Hepatic stellate cell (primary cell): ENCODE measurements around the gene DYNC1LI2.
"Not testable (repeated sequence)": the region's sequence is repeated elsewhere in the genome, so short reads cannot be mapped to it uniquely, and the experiment has no call there.

Experiments used
- DNase-seq: peaks from one replicate; pipeline ENCODE4 v3.0.0; 2011; ENCODE audit warnings: low spot score

DYNC1LI2 gene

DNA sequence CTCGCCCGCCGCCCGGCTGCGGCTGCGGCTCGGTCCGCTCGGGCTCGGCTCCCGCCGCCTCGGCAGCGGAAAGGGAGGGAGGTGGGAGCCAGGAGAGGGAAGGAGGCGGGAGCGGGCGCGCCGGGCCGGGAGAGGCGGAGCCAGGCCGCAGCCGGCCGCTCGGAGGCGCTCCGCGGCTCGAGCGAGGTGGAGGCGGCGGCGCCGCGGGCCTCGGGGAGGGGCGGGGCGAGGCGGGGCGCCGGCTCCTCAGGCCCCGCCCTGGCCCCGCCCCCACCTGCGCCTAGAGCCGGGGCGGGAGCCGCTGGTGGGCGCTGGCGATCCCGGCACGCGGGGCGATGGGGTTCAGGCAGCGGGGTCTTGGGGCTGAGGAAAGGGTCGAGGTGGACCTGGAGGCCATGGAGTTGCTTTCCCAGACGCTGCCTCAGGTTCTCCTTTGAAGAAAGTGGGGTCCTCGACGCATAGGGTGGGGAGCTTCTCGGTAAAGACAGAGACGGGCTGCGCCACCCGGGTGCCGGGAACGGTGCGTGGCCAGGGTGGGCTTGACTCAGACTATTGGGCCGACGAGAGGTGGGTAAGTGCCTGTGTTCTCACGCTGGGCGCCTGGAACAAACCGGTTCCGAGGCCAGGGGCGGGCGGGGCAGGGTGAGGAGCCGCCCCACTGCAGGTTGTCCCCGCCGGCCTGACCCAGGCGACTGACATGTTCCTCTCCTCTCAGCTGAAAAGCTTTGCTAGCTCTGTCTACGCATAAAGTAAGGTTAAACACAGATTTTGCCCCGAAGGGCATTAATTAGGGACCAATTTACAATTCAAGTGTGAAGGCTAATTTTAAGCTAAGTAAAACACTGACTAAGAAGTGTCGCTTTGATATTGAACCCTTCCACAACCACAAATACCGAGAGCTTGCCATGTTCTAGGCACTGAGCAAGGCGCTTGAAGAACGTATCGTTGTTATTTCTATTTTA is 54.5 kb downstream of the DYNC1LI2 start, which contains the start of gene CMTM4:
CMTM4 (minus strand) TSS at position 75 of the 962 bp plus-strand sequence. CDS start 218 bp downstream, outside the sequence.
- DNase-seq, result peak; percentile 90

GRCh38 chr16:66695935-66696668 is 55.3 kb downstream of the DYNC1LI2 start:
- no peak for DNase-seq

DNA sequence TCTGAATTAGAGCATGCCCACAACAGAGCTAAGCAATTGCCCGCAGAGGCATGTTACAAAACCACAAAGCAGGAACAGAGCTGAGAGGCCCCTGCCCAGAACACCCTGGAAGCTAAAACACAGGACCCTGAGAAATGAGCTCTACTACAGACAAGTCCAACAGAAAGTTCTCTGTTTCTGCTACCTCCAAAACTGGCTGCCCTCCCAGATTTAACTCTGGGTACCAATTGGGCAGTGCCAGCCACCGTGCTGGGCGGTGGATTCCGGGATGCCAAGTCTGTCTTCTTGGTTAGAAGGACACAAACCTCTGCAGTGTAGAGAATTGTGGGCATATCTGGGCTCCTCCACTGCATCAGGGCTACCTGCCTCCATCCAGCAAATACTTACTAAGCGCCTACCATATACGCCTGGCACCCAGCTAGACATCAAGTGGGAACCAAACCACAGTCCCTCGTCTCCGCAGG is 55.9 kb downstream of the DYNC1LI2 start:
- DNase-seq, result no peak

GRCh38 chr16:66693149-66693548 is 58.3 kb downstream of the DYNC1LI2 start:
- no peak for DNase-seq

DNA sequence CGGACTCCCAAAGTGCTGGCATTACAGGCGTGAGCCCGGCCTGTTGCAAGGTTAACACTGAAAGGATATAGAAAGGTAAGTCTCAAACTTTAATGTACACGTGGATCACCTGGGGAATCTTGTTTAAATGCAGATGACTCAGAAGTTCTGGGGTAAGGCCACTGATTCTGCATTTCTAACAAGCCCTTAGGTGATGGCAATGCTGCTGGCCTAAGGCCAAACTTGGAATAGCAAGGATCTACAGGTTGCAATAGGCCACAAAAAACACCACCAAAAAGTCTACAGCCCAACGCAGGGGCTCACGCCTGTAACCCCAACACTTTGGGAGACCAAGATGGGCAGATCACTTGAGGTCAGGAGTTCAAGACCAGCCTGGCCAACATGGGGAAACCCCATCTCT is 59.1 kb downstream of the DYNC1LI2 start:
- DNase-seq, result no peak

- no peak for DNase-seq
Measured at GRCh38 chr16:66691234-66691633, 60.2 kb downstream of the DYNC1LI2 start.

GRCh38 chr16:66690106-66690847 is 61.1 kb downstream of the DYNC1LI2 start:
- no peak for DNase-seq

- no peak for DNase-seq
Measured at GRCh38 chr16:66689282-66689681, 62.1 kb downstream of the DYNC1LI2 start.

- DNase-seq, result no peak
Measured at GRCh38 chr16:66687906-66688625, 63.3 kb downstream of the DYNC1LI2 start.

DNA sequence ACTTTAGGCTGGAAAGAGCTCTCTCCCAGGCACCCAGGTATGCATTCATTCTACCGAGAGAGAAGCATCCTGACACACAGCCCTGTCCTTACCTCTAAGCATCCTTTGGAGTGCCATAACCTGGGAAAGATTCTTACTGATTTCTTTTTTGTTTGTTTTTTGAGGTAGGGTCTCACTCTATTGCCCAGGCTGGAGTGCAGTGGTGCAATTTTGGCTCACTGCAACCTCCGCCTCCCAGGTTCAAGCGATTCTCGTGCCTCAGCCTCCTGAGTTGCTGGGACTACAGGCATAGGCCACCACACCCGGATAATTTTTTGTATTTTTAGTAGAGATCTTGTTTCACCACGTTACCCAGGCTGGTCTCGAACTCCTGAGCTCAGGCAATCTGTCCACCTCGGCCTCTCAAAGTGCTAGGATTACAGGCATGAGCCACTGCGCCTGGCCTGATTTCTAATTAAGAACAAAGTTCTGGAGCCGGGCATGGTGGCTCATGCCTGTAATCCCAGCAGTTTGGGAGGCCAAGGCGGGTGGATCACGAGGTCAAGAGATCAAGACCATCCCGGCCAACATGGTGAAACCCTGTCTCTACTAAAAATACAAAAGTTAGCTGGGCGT is 65.8 kb downstream of the DYNC1LI2 start:
- DNase-seq, result not testable (repeated sequence)

DNA sequence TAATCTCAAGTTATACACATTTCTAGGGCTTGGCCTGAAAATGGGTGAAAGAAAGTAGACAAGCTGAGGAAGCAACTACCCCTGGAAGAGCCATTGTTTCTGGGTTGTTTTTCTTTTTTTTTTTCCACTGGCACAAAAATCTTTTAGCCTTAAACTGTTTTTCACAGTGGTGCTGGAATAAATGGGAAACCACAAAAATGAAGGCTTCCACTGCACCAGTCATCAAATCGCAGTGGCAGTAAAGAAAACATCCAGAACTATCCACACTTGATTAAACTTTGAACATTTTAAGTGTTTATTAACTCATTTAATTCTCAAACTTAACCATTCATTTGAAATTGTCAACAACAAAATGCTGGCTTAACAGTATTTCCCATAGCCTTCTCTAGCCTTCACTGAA is 69.1 kb downstream of the DYNC1LI2 start:
- no peak for DNase-seq

DNA sequence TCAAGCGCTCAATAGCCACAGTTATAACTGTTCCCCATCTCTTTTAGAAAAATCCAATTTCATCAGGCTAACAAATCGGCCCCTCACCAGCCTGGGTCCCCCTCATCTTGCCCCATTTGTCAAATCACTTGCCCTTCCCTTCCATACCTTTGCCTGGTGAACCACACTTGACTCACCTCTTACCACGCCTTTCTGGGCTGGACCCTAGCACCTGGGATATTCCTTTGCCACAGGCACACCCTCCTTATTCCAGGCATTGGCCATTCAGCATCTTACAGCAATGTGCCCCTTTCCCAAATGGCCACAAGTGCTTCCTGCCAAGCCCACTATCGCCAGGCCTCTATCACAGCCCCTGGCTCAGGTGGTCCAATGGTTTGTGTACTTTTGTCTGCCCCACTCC is 69.7 kb downstream of the DYNC1LI2 start:
- no peak for DNase-seq

GRCh38 chr16:66678337-66678736 is 73.1 kb downstream of the DYNC1LI2 start:
- no peak for DNase-seq

DNA sequence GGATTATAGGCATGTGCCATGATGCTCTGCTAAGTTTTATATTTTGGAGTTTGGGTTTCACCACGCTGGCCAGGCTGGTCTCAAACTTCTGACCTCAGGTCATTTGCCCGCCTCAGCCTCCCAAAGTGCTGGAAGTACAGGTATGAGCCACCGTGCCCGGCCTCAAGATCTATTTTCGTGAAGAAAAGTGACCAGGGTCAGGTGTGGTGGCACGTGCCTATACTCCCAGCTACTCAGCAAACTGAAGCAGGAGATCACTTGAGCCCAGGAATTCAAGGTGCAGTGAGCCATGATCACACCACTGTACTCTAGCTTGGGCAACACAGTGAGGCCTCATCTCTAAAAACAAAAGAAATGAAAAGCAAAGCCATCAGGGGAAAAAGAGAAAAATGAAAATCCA is 73.6 kb downstream of the DYNC1LI2 start:
- no peak for DNase-seq

DNA sequence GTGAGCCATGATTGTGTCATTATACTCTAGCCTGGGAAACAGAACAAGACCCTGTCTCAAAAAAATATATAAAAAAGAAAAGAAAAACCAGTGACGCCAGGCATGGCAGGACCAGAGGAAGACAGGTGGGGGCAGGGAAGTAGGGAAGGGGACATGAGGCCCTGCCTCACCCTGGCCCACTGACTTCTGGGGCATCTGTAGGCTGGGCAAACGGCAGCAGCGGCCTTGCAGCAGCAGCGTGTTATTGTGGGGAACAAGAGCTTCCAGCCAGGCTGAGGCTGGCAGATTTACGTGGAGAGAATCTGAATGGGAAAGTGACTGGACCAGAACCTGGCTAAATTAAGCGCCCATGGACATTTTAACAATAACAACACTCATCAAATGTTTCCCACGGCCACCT is 74.2 kb downstream of the DYNC1LI2 start:
- no peak for DNase-seq

GRCh38 chr16:66676599-66676998 is 74.8 kb downstream of the DYNC1LI2 start:
- DNase-seq, result no peak

GRCh38 chr16:66673691-66674090 is 77.7 kb downstream of the DYNC1LI2 start:
- no peak for DNase-seq
